Fibroblast of villous mesenchyme (primary cell): ENCODE data around the gene MIP. TPM values are rescaled to one million over a fixed set of nuclear protein-coding genes. Genes with fewer than 3 reads are reported as not detected.
"Not testable (repeated sequence)": the region's sequence is repeated elsewhere in the genome, so short reads cannot be mapped to it uniquely, and the experiment has no call there.

Experiments used
- DNase-seq: peaks from one replicate; pipeline ENCODE4 v3.0.0-alpha.2; 2010; ENCODE audit warnings: low read depth
- H3K4me3 ChIP-seq: 2 replicates; pipeline ENCODE4 v1.5.1; 2011; ENCODE audit warnings: low read depth, mild to moderate bottlenecking, low read length
- total RNA-seq: library from RNA; depleted of rRNA; stranded (reverse); fragments of >200 nt; gene quantifications from 2 replicates; pipeline ENCODE4 v1.2.3, GENCODE V29; 2012
- TF ChIP-seq, protein P1 (sequence below): IDR thresholded peaks from 2 replicates; pipeline ENCODE4 v1.5.1; 2012; ENCODE audit warnings: low read depth, mild to moderate bottlenecking, low read length; ENCODE audit not compliant: insufficient read depth

Gene MIP
- total RNA-seq, 1 donor = not detected

DNA sequence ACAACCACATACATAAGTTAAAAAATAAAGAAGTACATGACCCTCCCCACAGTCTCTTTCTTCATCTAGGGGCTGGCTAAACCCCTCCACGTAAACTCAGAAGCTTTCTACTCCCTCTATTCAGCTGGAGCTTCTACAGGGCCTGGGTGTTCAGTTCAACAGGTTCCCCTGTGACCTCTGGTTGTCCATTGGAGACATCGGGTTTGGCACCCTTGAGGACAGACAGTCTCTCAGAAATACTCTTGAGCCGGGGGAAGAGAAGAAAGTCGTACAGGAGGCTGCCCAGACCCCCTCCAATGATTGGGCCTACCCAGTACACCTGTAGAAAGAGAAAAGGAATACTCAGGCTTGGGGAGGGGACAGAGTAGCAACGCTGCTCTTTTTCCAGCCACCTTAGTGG is 3.3 kb downstream of the MIP start:
- DNase-seq = no peak
- TF ChIP-seq, protein P1, sequence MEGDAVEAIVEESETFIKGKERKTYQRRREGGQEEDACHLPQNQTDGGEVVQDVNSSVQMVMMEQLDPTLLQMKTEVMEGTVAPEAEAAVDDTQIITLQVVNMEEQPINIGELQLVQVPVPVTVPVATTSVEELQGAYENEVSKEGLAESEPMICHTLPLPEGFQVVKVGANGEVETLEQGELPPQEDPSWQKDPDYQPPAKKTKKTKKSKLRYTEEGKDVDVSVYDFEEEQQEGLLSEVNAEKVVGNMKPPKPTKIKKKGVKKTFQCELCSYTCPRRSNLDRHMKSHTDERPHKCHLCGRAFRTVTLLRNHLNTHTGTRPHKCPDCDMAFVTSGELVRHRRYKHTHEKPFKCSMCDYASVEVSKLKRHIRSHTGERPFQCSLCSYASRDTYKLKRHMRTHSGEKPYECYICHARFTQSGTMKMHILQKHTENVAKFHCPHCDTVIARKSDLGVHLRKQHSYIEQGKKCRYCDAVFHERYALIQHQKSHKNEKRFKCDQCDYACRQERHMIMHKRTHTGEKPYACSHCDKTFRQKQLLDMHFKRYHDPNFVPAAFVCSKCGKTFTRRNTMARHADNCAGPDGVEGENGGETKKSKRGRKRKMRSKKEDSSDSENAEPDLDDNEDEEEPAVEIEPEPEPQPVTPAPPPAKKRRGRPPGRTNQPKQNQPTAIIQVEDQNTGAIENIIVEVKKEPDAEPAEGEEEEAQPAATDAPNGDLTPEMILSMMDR = no peak
- H3K4me3 ChIP-seq = no peak overlapping the region

DNA sequence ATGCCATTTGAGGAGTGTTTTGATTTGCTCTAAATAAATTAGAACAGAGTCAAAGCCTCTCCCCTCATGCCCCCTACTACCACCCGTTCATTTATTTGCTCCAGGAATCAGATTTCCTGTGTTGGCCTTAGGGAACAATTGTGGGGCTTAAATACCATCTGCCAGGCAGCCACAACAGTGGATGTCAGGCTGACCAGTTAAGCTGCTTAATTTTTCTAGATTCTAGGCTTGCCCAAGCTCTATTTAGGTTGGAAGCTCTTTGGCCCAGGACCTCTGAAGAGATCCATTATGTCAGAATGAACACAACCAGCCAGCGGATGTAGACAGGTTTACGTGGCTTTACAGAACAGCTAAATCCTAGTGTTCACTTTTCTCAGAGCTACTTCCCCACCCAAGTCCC is 4.2 kb downstream of the MIP start:
- no peak overlapping the region for H3K4me3 ChIP-seq
- TF ChIP-seq, protein P1 = no peak
- no peak for DNase-seq

DNA sequence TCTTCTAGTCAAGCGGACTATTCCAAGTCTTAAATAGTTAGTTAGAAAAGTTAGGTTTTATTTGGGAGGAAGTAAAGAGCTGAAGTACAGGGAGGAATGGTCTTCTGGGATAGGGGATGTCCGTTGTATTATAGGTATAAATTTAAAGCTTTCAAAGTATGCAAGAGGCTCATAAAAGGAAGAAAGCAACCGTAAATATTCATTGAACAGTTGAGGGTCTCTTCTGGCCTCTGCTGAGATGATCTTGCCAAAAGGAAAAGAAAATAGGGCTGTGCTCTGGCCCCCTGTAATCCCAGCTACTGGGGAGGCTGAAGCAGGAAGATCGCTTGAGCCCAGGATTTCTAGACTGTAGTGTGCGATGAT is 4.9 kb downstream of the MIP start:
- TF ChIP-seq, protein P1 = no peak
- peak overlapping the region; percentile 92 for H3K4me3 ChIP-seq
- DNase-seq = no peak

DNA sequence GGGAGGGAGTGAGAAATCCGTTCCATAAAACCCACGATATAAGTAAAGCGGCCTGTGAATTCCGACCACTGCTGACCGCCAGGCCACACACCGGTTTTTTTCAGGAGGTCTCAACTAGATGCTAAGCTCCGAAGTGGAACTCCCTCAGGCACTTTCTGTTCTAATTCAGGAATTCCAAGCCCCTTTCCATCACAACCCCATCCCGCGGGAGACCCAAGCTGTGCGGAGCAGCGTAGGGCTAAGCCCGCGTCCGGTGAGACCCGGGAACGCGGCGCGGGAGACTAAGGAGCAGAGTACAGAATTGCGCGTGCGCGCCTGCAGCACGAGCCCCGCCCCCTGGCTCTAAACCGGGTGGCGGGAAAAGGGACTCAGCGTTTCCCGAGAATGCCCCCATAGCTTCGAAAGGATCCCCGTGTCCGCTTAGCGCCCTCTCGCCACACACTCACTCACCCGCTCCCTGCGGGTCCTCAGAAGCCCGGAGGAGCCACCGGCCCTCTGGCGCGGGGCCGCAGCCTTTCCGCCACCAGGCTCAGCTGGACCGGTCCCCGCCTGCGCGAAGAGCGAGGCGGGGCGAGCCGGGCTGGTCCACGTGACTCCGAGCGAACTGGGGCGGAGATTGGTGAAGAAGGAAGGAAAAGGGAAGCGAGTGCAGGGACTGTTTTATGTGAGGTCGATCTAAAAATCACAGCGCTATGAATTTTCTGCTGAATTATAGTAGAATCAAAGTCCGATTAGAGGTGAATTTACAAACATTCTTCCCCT is 5.4 kb downstream of the MIP start, which contains the start of gene TIMELESS:
Gene TIMELESS, minus strand, starts transcription at position 567 of the 762 bp plus-strand sequence. CDS start 15,256 bp downstream, outside the sequence.
- peak; percentile 86 for DNase-seq
- TF ChIP-seq, protein P1 = no peak
- H3K4me3 ChIP-seq = peak within 1 kb of the TSS; percentile 92

DNA sequence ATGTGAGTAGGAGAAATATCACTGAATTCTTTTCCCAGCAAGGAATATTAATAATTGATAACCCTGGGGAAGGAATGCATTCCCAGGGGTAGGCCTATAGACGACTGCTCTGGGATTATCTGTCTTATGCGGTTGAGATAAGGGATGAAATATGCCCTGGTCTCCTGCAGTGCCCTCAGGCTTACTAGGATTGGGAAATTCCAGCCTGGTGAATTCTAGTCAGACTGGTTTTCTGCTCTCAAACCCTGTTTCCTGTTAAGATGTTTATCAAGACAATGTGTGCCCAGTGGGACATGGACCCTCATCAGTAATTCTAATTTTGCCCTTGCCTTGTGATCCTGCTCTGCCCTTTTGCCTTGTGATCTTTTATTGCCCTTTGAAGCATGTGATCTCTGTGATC is 11.2 kb downstream of the MIP start:
- not testable (repeated sequence) for DNase-seq, H3K4me3 ChIP-seq

DNA sequence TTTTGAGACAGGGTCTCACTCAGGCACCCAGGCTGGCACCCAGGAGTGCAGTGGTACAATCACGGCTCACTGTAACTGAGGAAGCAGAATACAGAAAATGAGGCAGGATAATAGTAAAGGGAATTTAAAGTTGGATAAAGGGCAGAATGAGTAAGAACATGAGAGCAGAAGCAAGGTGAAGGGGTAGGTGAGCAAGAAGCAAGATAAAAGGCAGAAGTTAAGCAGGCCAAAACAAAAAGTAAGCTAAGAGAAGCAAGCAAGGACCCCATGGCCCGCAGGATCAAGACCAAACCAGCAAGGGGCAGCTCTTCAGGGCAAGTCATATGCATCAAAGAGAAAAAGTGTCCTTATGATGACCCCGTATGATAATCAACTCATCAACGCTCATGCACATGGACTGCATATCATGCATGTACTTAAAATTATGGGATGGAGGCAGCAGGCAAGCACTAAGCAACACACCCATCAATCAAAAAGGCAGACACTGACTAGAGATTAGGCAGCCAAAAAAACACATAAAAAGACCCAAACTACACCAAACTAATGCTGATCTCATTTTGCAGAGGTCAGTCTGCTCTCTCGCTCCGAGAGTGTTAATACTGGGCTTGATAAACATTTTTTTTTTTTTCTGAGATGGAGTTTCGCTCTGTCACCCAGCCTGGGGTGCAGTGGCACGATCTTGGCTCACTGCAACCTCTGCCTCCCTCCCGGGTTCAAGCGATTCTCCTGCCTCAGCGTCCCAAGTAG is 16.9 kb downstream of the MIP start:
- no peak overlapping the region for H3K4me3 ChIP-seq
- DNase-seq = no peak
- TF ChIP-seq, protein P1 = no peak

DNA sequence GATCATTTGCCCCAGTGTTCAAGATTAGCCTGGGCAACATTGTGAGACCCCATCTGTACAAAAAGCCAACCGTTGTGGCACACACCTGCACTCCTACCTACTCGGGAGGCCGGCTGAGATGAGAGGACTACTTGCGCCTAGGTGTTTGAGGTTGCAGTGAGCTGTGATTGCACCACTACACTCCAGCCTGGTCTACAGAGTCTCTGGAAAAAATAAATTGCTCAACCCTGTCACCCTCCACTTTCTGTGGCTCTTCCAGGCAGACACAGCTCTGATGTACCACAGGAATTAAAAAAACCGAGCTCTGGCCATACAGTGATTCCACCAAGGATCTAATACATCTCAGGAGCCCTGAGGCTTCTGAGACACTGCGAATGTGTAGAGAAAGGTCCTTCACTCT is 19.6 kb downstream of the MIP start:
- DNase-seq = no peak
- TF ChIP-seq, protein P1 = no peak
- H3K4me3 ChIP-seq = no peak overlapping the region
